IMR-90 (cell line): ENCODE results near the gene DPYD. TPM values are rescaled to one million over a fixed set of nuclear protein-coding genes. Genes with fewer than 3 reads are reported as not detected.
A peak's percentile ranks its signal among the peaks of the same experiment; 100 is the strongest.

Experiments used
- ATAC-seq: fragments of 200-7000 bp; cut with Tn5 transposase; 2 replicates; pipeline ENCODE4 v1.9.1; 2020; ENCODE audit warnings: low read depth, mild to moderate bottlenecking, moderate library complexity
- BruUV-seq: library from RNA; stranded (reverse); fragments of 400-500 nt; replicated peaks from 2 replicates; lab custom pipeline; 2021; lab: Mats Ljungman, UMichigan
- CTCF ChIA-PET: fragments of 300-600 bp; formaldehyde crosslinking; extraction: SDS; loops from one replicate; lab custom pipeline; 2021; ENCODE audit warnings: antibody characterized with exemption; lab: Yijun Ruan, JAX
- POLR2A ChIA-PET: fragments of 300-600 bp; sonication (Branson Sonifier 250); formaldehyde crosslinking; loops from one replicate; lab custom pipeline; 2022; ENCODE audit warnings: antibody characterized with exemption; ENCODE audit not compliant: unreplicated experiment; lab: Charles Lee
- DNase-seq: peaks from one replicate; pipeline ENCODE4 v3.0.0; 2013
- H2AFZ ChIP-seq: replicated peaks from 2 replicates; pipeline ENCODE3; 2013; ENCODE audit warnings: low read length, mild to moderate bottlenecking; ENCODE audit not compliant: poor library complexity
- H2AK5ac ChIP-seq: 2 replicates; pipeline ENCODE4 v1.6.1; 2013; ENCODE audit warnings: low read depth, low read length, inconsistent platforms
- H2AK9ac ChIP-seq: replicated peaks from 2 replicates; pipeline ENCODE3; 2013; ENCODE audit warnings: mild to moderate bottlenecking, low read depth, low read length, moderate library complexity; ENCODE audit not compliant: poor library complexity
- H2BK120ac ChIP-seq: 2 replicates; pipeline ENCODE4 v1.6.1; 2013; ENCODE audit warnings: low read depth, low read length, inconsistent platforms
- H2BK15ac ChIP-seq: 3 replicates; pipeline ENCODE4 v1.6.1; 2013; ENCODE audit warnings: low read depth, low read length, inconsistent platforms
- H2BK20ac ChIP-seq: 2 replicates; pipeline ENCODE4 v1.6.1; 2013; ENCODE audit warnings: low read depth, mild to moderate bottlenecking, inconsistent platforms, low read length, moderate library complexity
- H2BK5ac ChIP-seq: 2 replicates; pipeline ENCODE4 v1.6.1; 2013; ENCODE audit warnings: mild to moderate bottlenecking, low read depth, low read length, inconsistent platforms; ENCODE audit not compliant: poor library complexity, severe bottlenecking
- H3K14ac ChIP-seq: replicated peaks from 2 replicates; pipeline ENCODE4 v1.6.1; 2013; ENCODE audit warnings: low read depth, low read length, inconsistent platforms
- H3K18ac ChIP-seq: 2 replicates; pipeline ENCODE4 v1.6.1; 2013; ENCODE audit warnings: low read depth, low read length, control low read depth
- H3K23ac ChIP-seq: 2 replicates; pipeline ENCODE4 v1.6.1; 2013; ENCODE audit warnings: low read depth, low read length, inconsistent platforms
- H3K27ac ChIP-seq: 2 replicates; pipeline ENCODE4 v1.5.1; 2013; ENCODE audit warnings: mild to moderate bottlenecking, control low read depth, low read length; ENCODE audit not compliant: insufficient read depth
- H3K27me3 ChIP-seq: 2 replicates; pipeline ENCODE4 v1.6.1; 2013; ENCODE audit warnings: low read length; ENCODE audit not compliant: control insufficient read depth, insufficient read depth
- H3K36me3 ChIP-seq: 2 replicates; pipeline ENCODE4 v1.6.1; 2013; ENCODE audit warnings: low read length, mixed read lengths; ENCODE audit not compliant: control insufficient read depth, insufficient read depth
- H3K4ac ChIP-seq: 2 replicates; pipeline ENCODE4 v1.6.1; 2013; ENCODE audit warnings: low read depth, low read length, inconsistent platforms
- H3K4me1 ChIP-seq: 2 replicates; pipeline ENCODE4 v1.6.1; 2013; ENCODE audit warnings: low read length, mixed read lengths; ENCODE audit not compliant: control insufficient read depth, insufficient read depth
- H3K4me2 ChIP-seq: 2 replicates; pipeline ENCODE4 v1.6.1; 2013; ENCODE audit warnings: low read depth, mild to moderate bottlenecking, control low read depth, low read length, moderate library complexity
- H3K4me3 ChIP-seq: 2 replicates; pipeline ENCODE4 v1.5.1; 2013; ENCODE audit warnings: low read depth, mild to moderate bottlenecking, control low read depth, low read length, moderate library complexity; ENCODE audit not compliant: insufficient read depth
- H3K56ac ChIP-seq: 2 replicates; pipeline ENCODE4 v1.6.1; 2013; ENCODE audit warnings: low read length, inconsistent platforms; ENCODE audit not compliant: insufficient read depth; ENCODE audit errors: extremely low read depth
- H3K79me1 ChIP-seq, 2 experiments: 2 replicates each; pipeline ENCODE4 v1.6.1; 2013; ENCODE audit warnings: low read length in 2 of 2, inconsistent platforms in 1 of 2, low read depth in 1 of 2
- H3K9ac ChIP-seq: 2 replicates; pipeline ENCODE4 v1.6.1; 2013; ENCODE audit warnings: low read depth, low read length, control low read depth
- H3K9me1 ChIP-seq: 2 replicates; pipeline ENCODE4 v1.6.1; 2013; ENCODE audit warnings: low read length, inconsistent platforms; ENCODE audit not compliant: insufficient read depth
- H3K9me3 ChIP-seq: 2 replicates; pipeline ENCODE4 v1.6.1; 2013; ENCODE audit warnings: low read length; ENCODE audit not compliant: control insufficient read depth, insufficient read depth
- H4K20me1 ChIP-seq: 2 replicates; pipeline ENCODE4 v1.6.1; 2013; ENCODE audit warnings: low read length, inconsistent platforms; ENCODE audit not compliant: insufficient read depth
- H4K5ac ChIP-seq: 2 replicates; pipeline ENCODE4 v1.6.1; 2013; ENCODE audit warnings: mild to moderate bottlenecking, low read depth, low read length, control low read depth
- H4K8ac ChIP-seq, 2 experiments: 2 replicates each; pipeline ENCODE4 v1.6.1; 2013; ENCODE audit warnings: low read depth in 2 of 2, low read length in 2 of 2, control low read depth in 1 of 2, inconsistent platforms in 1 of 2
- H4K91ac ChIP-seq: 2 replicates; pipeline ENCODE4 v1.6.1; 2013; ENCODE audit warnings: low read depth, low read length, inconsistent platforms; ENCODE audit not compliant: insufficient read depth
- BHLHE40 ChIP-seq: fragments of 150-350 bp; IDR thresholded peaks from 2 replicates; pipeline ENCODE4 v1.6.1; 2016; ENCODE audit warnings: mild to moderate bottlenecking, low read depth, low read length
- FOS ChIP-seq: fragments of 150-350 bp; IDR thresholded peaks from 2 replicates; pipeline ENCODE4 v1.6.1; 2016; ENCODE audit warnings: low read depth, low read length
- MAZ ChIP-seq: IDR thresholded peaks from 2 replicates; pipeline ENCODE4 v1.6.1; 2012; ENCODE audit warnings: low read depth, mild to moderate bottlenecking, low read length, improper control_type of control experiment, moderate library complexity, borderline replicate concordance
- RAD21 ChIP-seq: IDR thresholded peaks from 2 replicates; pipeline ENCODE4 v1.6.1; 2012; ENCODE audit warnings: low read length, improper control_type of control experiment
- SMC3 ChIP-seq: fragments of 150-350 bp; IDR thresholded peaks from 2 replicates; pipeline ENCODE4 v1.6.1; 2016; ENCODE audit warnings: low read depth, mild to moderate bottlenecking, antibody characterized with exemption, low read length, moderate library complexity
- dilution Hi-C: fragments of 300-500 bp; cut with HindIII; formaldehyde crosslinking; loops from one replicate; pipeline ENCODE4 v1.14.3; 2018; ENCODE audit warnings: low sequenced_read_pairs; ENCODE audit not compliant: unreplicated experiment
- in situ Hi-C: fragments of 300-500 bp; cut with MboI; formaldehyde crosslinking; loops from 3 replicates; pipeline ENCODE4 v1.14.3; 2019; ENCODE audit warnings: low sequenced_read_pairs, inconsistent platforms, mixed read lengths
- intact Hi-C: fragments of 100-400 bp; cut with micrococcal nuclease; formaldehyde crosslinking; loops from 2 replicates; pipeline ENCODE4 v1.10.0; 2022
- polyA plus RNA-seq, 3 experiments: library from polyadenylated mRNA; depleted of rRNA; stranded (reverse); fragments of >200 nt; gene quantifications; 2 replicates each; pipeline ENCODE4 v1.2.3, GENCODE V29; 2012; ENCODE audit warnings: low replicate concordance in 1 of 3
- total RNA-seq: library from RNA; depleted of rRNA; stranded (reverse); fragments of >200 nt; gene quantifications from 2 replicates; pipeline ENCODE4 v1.2.3, GENCODE V29; 2012

The DPYD gene
- total and polyA plus RNA-seq, 2 of the 4 experiments (the other 2 are of a cell fraction), result 9.3 to 47.3 TPM

DNA sequence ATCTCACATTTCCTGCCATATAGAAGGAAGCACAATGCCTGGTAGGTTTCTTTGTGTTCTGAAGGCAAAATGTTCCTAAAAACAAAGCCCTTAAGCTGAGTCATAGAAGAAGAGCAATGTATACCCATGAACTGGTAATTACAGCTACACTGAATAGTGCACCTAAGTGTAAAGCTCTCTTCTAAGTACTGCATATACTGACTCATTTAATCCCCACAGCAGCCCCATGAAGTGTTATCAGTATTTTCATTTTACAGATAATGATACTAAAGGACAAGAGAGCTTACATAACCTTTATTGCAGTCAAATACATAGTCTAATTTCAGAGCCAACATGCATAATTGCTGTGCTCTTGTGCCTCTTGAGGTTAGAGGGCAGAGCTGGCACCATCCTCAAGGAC lies 239.9 kb downstream of the DPYD start:
- H3K9me3 ChIP-seq, result no peaks in the 10 kb centered on the region
- TF ChIP-seq BHLHE40 (no peak), FOS (no peak), RAD21 (no peak), SMC3 (no peak), MAZ (no peak)
- H3K14ac ChIP-seq, result no peak overlapping the region
- no peak overlapping the region for H4K8ac ChIP-seq
- H4K91ac ChIP-seq, result no peak overlapping the region
- no peak for ATAC-seq
- H2BK120ac ChIP-seq, result no peak overlapping the region
- H2BK20ac ChIP-seq, result no peak overlapping the region
- H3K56ac ChIP-seq, result no peak overlapping the region
- dilution Hi-C loops (no loop called here), in situ Hi-C loops (no loop called here), intact Hi-C loops (no loop called here)
- H2AK9ac ChIP-seq, result no peak overlapping the region
- no peaks in the 10 kb centered on the region for H3K27me3 ChIP-seq
- H3K79me1 ChIP-seq, result no peaks in the 10 kb centered on the region
- no peak overlapping the region for H2BK15ac ChIP-seq
- H3K4me1 ChIP-seq, result no peaks in the 10 kb centered on the region
- no peak overlapping the region for H3K9ac ChIP-seq
- no peak overlapping the region for H2BK5ac ChIP-seq
- H3K27ac ChIP-seq, result no peak overlapping the region
- no TSS peak for BruUV-seq
- H3K4me3 ChIP-seq, result no peak overlapping the region
- H2AFZ ChIP-seq, result no peak overlapping the region
- no peaks in the 10 kb centered on the region for H3K36me3 ChIP-seq
- H4K20me1 ChIP-seq, result no peaks in the 10 kb centered on the region
- no peak overlapping the region for H3K18ac ChIP-seq
- H3K23ac ChIP-seq, result no peak overlapping the region
- POLR2A ChIA-PET, result no interaction called here
- H3K4ac ChIP-seq, result no peak overlapping the region
- CTCF ChIA-PET, result no interaction called here
- DNase-seq, result peak; percentile 5
- H3K9me1 ChIP-seq, result no peaks in the 10 kb centered on the region
- no peak overlapping the region for H4K5ac ChIP-seq
- H2AK5ac ChIP-seq, result no peak overlapping the region
- H3K4me2 ChIP-seq, result no peak overlapping the region
